VCaP (cell line): ENCODE measurements around the gene MEF2C.

ENCODE experiments used
- H3K27ac ChIP-seq: fragments of 450-650 bp; 2 replicates; pipeline ENCODE4 v1.5.1; 2017
- CTCF ChIP-seq: fragments of 450-650 bp; conservative IDR thresholded peaks from 2 replicates; pipeline ENCODE4 v1.5.1; 2017; ENCODE audit warnings: mild to moderate bottlenecking, moderate library complexity

The MEF2C gene

GRCh38 chr5:88833371-88834130 lies 49.4 kb downstream of the MEF2C start:
- no peak overlapping the region for H3K27ac ChIP-seq
- no peak for TF ChIP-seq CTCF

- no peak for TF ChIP-seq CTCF
- H3K27ac ChIP-seq = no peak overlapping the region
Measured at GRCh38 chr5:88831816-88832215, 51.2 kb downstream of the MEF2C start.

- no peak overlapping the region for H3K27ac ChIP-seq
- TF ChIP-seq CTCF = no peak
Measured at GRCh38 chr5:88830567-88830966, 52.4 kb downstream of the MEF2C start.

- no peak overlapping the region for H3K27ac ChIP-seq
- no peak for TF ChIP-seq CTCF
Measured at GRCh38 chr5:88829775-88830174, 53.2 kb downstream of the MEF2C start.

GRCh38 chr5:88829054-88829453 lies 53.9 kb downstream of the MEF2C start:
- H3K27ac ChIP-seq = no peak overlapping the region
- TF ChIP-seq CTCF = no peak

GRCh38 chr5:88827997-88828396 lies 55.0 kb downstream of the MEF2C start:
- H3K27ac ChIP-seq = no peak overlapping the region
- no peak for TF ChIP-seq CTCF

- H3K27ac ChIP-seq = no peak overlapping the region
- no peak for TF ChIP-seq CTCF
Measured at GRCh38 chr5:88826646-88827585, 56.1 kb downstream of the MEF2C start.
